RWPE1 (cell line): ENCODE data around the gene SND1.

ENCODE experiments used
- CTCF ChIA-PET: fragments of 350-600 bp; sonication (Branson Sonifier 250); formaldehyde crosslinking; extraction: SDS; loops from one replicate; lab custom pipeline; 2021; lab: Yijun Ruan, JAX
- POLR2A ChIA-PET: fragments of 400-600 bp; formaldehyde crosslinking; extraction: SDS; loops from one replicate; lab custom pipeline; 2020; ENCODE audit warnings: antibody characterized with exemption; ENCODE audit not compliant: low non-redundant PET; lab: Yijun Ruan, JAX
- DNase-seq: peaks from one replicate; pipeline ENCODE4 v3.0.0; 2012; ENCODE audit warnings: low spot score
- H3K27ac ChIP-seq: fragments of 450-650 bp; 2 replicates; pipeline ENCODE4 v1.5.1; 2017
- TF ChIP-seq, protein P1 (sequence below): fragments of 450-650 bp; conservative IDR thresholded peaks from 2 replicates; pipeline ENCODE4 v1.5.1; 2017; ENCODE audit warnings: low read depth, mild to moderate bottlenecking

Gene SND1

DNA sequence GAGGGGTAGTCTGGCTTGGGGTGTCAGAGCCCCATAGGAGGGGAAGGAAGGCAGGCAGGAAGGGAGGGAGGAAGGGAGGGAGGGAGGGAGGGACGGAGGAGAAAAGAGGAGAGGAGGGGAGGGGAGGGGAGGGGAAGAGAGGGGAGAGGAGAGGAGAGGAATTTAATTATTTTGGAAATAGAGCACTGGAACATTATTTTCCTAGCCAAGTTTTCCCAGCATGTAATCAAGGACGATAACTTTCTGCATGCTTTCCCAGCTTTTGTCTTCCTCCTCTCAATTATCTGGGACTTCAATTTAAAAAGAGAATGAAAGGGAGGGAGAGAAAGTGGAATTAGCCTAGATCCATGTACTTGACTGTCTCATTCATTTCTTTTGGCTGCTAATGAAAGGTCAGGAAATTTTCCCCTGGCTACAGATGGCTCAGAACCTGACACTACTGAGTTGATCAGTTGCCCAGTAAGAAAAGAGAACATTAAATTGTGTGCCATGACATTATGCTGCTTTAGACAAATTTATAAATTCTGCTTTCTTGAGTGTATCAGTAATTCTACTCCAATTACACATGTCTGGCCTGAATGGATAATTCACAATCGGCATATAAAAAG, 230.4 kb downstream of the SND1 start:
- no peak overlapping the region for H3K27ac ChIP-seq
- TF ChIP-seq, protein P1, sequence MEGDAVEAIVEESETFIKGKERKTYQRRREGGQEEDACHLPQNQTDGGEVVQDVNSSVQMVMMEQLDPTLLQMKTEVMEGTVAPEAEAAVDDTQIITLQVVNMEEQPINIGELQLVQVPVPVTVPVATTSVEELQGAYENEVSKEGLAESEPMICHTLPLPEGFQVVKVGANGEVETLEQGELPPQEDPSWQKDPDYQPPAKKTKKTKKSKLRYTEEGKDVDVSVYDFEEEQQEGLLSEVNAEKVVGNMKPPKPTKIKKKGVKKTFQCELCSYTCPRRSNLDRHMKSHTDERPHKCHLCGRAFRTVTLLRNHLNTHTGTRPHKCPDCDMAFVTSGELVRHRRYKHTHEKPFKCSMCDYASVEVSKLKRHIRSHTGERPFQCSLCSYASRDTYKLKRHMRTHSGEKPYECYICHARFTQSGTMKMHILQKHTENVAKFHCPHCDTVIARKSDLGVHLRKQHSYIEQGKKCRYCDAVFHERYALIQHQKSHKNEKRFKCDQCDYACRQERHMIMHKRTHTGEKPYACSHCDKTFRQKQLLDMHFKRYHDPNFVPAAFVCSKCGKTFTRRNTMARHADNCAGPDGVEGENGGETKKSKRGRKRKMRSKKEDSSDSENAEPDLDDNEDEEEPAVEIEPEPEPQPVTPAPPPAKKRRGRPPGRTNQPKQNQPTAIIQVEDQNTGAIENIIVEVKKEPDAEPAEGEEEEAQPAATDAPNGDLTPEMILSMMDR: no peak
- ChIA-PET POLR2A (no interaction called here), CTCF (no interaction called here)
- no peak for DNase-seq

DNA sequence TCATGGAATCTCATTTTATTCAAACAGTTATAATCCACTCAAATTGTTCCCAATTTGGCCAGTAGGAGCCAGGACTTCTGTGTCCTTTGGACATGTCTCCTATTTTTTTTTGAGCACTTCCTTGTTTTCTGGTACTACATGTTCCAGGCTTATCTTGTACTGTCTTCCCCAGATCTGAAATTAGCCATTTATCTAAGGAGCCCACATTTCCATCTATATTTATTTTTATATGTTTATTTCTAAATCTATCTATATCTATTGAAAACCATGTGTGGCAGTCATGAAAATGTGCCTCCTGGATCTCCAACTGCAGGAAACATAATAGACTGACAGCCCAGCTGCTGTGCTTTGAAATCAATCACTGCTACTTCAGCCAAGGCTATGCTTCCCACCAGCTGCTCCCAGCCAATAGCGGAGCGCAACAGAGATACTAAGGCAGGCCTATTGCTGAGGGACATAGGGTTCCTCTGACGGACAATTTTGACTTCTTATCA, 232.1 kb downstream of the SND1 start:
- ChIA-PET POLR2A (no interaction called here), CTCF (no interaction called here)
- TF ChIP-seq, protein P1: no peak
- DNase-seq: no peak
- H3K27ac ChIP-seq: no peak overlapping the region

DNA sequence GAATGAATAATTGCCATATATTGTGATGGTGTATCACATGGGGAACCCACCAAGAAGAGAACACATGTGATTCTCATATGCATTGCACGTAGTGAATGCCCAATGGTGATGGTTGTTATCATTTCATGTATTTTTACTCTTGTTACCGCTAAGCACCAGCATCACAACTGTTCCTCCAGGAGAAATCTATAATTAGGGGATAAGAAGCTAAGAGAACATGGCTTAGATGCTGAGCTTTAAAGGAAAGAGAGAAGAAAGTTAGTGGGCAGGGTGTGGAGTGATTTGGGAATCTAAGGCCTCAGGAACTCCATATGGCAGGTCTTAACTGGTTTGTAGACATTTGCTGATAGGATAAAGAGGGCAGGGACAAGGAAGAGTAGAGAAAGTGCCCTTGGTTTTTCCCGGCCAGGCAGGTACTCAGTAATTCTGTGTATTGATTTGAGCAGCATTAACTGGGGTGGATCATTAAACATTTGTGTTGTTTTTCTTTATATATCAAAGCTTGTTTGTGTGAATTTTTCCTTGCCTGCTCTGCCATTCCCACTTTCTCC, 233.3 kb downstream of the SND1 start:
- H3K27ac ChIP-seq: no peak overlapping the region
- TF ChIP-seq, protein P1: no peak
- ChIA-PET CTCF (no interaction called here), POLR2A (no interaction called here)
- no peak for DNase-seq

DNA sequence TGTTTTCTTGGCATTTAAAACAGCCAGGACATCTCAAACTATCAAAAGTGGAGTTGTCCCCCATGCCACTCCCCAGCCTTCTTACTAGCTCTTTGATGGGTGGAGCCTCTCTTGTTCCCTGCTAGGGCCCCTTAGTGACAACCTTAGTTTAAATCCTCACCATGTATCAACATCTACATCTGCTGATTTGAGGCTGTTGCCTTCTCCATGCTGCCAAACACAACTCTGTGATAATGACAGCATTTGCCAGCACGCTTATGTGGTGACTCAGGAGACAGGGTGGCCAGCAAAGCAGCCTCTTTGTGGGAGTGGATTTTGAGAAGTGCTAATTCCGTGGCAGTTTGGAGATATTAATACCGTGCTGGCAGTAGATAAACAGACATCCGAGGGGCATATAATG, 233.8 kb downstream of the SND1 start:
- ChIA-PET CTCF (no interaction called here), POLR2A (no interaction called here)
- H3K27ac ChIP-seq: no peak overlapping the region
- TF ChIP-seq, protein P1: no peak
- no peak for DNase-seq

DNA sequence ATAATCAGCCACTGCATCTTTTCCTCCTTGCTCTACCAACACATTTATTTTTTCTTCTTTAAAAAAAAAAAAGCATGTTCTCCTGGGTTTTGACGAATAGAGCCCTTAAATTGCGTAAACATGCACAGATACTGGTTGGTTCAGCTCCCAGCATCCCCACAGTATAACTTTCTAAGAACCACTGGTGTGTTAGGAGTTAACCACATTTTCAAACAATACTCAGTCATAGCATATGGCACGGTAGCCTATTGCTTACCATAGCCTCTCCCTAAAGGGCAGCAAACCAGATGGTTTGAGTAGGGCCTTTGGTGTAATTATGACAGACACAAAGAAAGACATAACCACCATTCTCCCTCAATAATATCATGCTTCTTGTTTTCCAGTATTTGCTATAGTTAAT, 234.3 kb downstream of the SND1 start:
- CTCF ChIA-PET: interaction anchor here (0.6 kb wide), 1 partner anchor 26 kb away, joined by 4 read pairs; no protein-coding TSS in a partner anchor
- no peak for DNase-seq
- TF ChIP-seq, protein P1: no peak
- POLR2A ChIA-PET: no interaction called here
- no peak overlapping the region for H3K27ac ChIP-seq

DNA sequence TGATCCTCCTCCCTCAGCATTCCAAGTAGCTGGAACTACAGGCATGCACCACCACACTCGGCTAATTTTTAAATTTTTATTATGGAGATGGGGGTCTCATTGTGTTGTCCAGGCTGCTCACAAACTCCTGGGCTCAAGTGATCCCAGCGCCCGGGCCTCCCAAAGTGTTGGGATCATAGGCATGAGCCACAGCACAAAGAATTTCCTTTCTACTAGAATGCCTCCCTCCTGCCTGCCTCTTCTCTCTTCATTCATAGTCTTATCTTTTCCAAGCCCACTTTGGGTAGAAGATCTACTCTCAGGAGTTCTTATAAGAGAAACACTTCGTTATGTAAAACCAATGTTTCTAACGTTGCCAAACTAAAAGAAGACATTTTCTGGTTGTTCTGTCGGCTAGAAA, 235.1 kb downstream of the SND1 start:
- CTCF ChIA-PET: interaction anchor here (0.6 kb wide), 2 partner anchors 76 to 223 kb away, joined by 3 read pairs; no protein-coding TSS in a partner anchor
- H3K27ac ChIP-seq: no peak overlapping the region
- TF ChIP-seq, protein P1: no peak
- no peak for DNase-seq
- POLR2A ChIA-PET: no interaction called here
